SH-SY5Y (cell line): ENCODE results near the gene IKZF2.

ENCODE experiments used
- GATA2 ChIP-seq: IDR thresholded peaks from 2 replicates; pipeline ENCODE4 v1.6.1; 2011; ENCODE audit warnings: mild to moderate bottlenecking, low read depth, low read length
- GATA3 ChIP-seq: IDR thresholded peaks from 2 replicates; pipeline ENCODE4 v1.6.1; 2011; ENCODE audit warnings: low read depth, mild to moderate bottlenecking, low read length, moderate library complexity

DNA sequence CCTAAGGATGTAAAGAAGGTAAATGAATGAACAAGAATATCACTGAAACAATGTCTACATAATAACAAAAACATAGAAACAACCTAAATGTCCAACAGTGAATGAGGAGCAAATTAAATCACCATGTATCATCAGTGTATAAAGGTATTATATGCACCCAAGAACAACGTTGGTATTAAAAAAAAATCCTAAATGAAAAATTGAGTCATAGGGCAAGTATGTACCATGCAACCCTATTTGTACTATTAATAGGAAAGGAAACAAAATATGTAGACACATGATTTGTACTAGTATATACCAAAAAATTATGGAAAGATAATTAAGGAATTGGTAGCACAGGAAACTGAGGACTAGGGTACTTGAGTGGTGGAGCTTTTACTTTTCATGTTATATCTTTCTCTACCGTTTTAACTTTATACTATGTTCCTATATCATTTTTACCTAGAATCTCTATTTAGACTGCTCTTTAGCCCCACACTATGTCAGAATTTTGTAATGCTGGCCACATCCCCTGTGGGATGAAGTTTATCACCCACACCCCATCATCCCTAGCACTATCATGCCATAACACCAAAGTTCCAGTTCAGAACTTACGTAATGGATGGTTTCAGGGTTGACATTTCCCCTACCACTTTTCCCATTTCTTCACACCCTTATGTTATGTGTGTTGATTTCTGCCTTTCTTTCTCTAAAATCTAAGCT is 25.6 kb downstream of the IKZF2 start:
- TF ChIP-seq GATA3: no peak
- no peak for TF ChIP-seq GATA2
